Esophagus muscularis mucosa (tissue), 4 donors: ENCODE results near the gene ACAN. TPM values are rescaled to one million over a fixed set of nuclear protein-coding genes. Genes with fewer than 3 reads are reported as not detected.

Source experiments
- DNase-seq: peaks from one replicate; pipeline ENCODE4 v3.0.0-alpha.2; 2017; ENCODE audit errors: extremely low spot score
- H3K27ac ChIP-seq, 4 donors: fragments of 200-600 bp; sonication (generic); replicated peaks in 1 of 4; 1 replicate in 3 of 4; 2 replicates in 1 of 4; pipeline ENCODE4 v1.5.1; 2016 to 2019; ENCODE audit warnings: mild to moderate bottlenecking in 1 of 4
- H3K27me3 ChIP-seq, 4 donors: fragments of 200-600 bp; sonication (generic); one replicate each; pipeline versions ENCODE4 v1.5.1 to v1.6.0; 2016 to 2019
- H3K36me3 ChIP-seq, 4 donors: fragments of 200-600 bp; sonication (generic); one replicate each; pipeline ENCODE4 v1.5.1; 2016 to 2019
- H3K4me1 ChIP-seq, 4 donors: fragments of 200-600 bp; sonication (generic); one replicate each; pipeline ENCODE4 v1.5.1; 2016 to 2019
- H3K4me3 ChIP-seq, 4 donors: fragments of 200-600 bp; sonication (generic); 1 replicate in 2 of 4; 2 replicates in 2 of 4; pipeline ENCODE4 v1.5.1; 2016 to 2019; ENCODE audit warnings: mild to moderate bottlenecking in 4 of 4, moderate library complexity in 1 of 4
- H3K9me3 ChIP-seq, 4 donors: fragments of 200-600 bp; sonication (generic); 1 replicate in 3 of 4; 2 replicates in 1 of 4; pipeline ENCODE4 v1.5.1; 2016 to 2019
- CTCF ChIP-seq, 3 experiments: fragments of 200-600 bp in 2 of 3; fragments of 450-650 bp in 1 of 3; sonication (generic) in 2 of 3; IDR thresholded peaks; one replicate each; pipeline ENCODE4 v1.5.1; 2017 to 2019; ENCODE audit warnings: antibody characterized with exemption in 3 of 3, mild to moderate bottlenecking in 2 of 3, moderate library complexity in 1 of 3
- EP300 ChIP-seq: sonication (generic); formaldehyde crosslinking; IDR thresholded peaks from one replicate; pipeline ENCODE4 v1.6.1; 2017; ENCODE audit warnings: antibody characterized with exemption
- POLR2A ChIP-seq: fragments of 450-650 bp; IDR thresholded peaks from one replicate; pipeline ENCODE4 v1.6.1; 2017; ENCODE audit warnings: antibody characterized with exemption, moderate library complexity, mild to moderate bottlenecking, low read depth
- POLR2AphosphoS5 ChIP-seq, 2 donors: sonication (generic); formaldehyde crosslinking; IDR thresholded peaks; one replicate each; pipeline ENCODE4 v1.6.1; 2017; ENCODE audit warnings: antibody characterized with exemption in 2 of 2
- WGBS: methylation state at CpG from one replicate; pipeline ENCODE4 v1.1.5; 2018; 5-methylcytosine and 5-hydroxymethylcytosine counted together
- intact Hi-C: fragments of 100-400 bp; cut with DNase I; formaldehyde crosslinking; loops from one replicate; pipeline ENCODE4 v1.15.1; 2023
- total RNA-seq, 4 donors: library from RNA; depleted of rRNA; stranded (reverse); fragments of >200 nt; gene quantifications; one replicate each; pipeline versions ENCODE4 v1.1.0 to v1.2.1, GENCODE V29; 2016

The ACAN gene
- total RNA-seq, 4 donors from 2014 or later, result under 0.01 to 0.11 (median 0.06) TPM; not detected in 1

GRCh38 chr15:88776646-88777045 is 26.6 kb upstream of the ACAN start:
- no peak overlapping the region for H3K27ac ChIP-seq
- no peaks in the 10 kb centered on the region for H3K4me1 ChIP-seq
- WGBS, result 80% methylated on average over 3 of the region's 3 CpGs
- no peak overlapping the region for H3K4me3 ChIP-seq
- TF ChIP-seq POLR2A (no peak), CTCF (IDR thresholded peaks at IDR 0.05) (no peak), EP300 (no peak), POLR2AphosphoS5 (IDR thresholded peaks at IDR 0.05) (no peak)
- DNase-seq, result no peak
- no peaks in the 10 kb centered on the region for H3K36me3 ChIP-seq
- peaks cover 0 to 14% (median 0%) of the 10 kb centered on the region in 4 donors for H3K27me3 ChIP-seq
- H3K9me3 ChIP-seq, result peaks cover 0 to 6% (median 2%) of the 10 kb centered on the region in 4 donors
- intact Hi-C loops, result no loop called here

GRCh38 chr15:88779944-88780343 is 23.3 kb upstream of the ACAN start:
- Histone ChIP-seq H3K9me3 (peaks cover 0 to 6% (median 2%) of the 10 kb centered on the region in 4 donors), H3K27ac (no peak overlapping the region), H3K4me3 (no peak overlapping the region), H3K27me3 (peaks cover 0 to 8% (median 0%) of the 10 kb centered on the region in 4 donors), H3K4me1 (no peaks in the 10 kb centered on the region), H3K36me3 (no peaks in the 10 kb centered on the region)
- TF ChIP-seq EP300 (no peak), POLR2AphosphoS5 (IDR thresholded peaks at IDR 0.05) (no peak), CTCF (IDR thresholded peaks at IDR 0.05) (no peak), POLR2A (no peak)
- no peak for DNase-seq
- WGBS, result 88% methylated on average over 1 of the region's 1 CpG
- intact Hi-C loops, result no loop called here

GRCh38 chr15:88782465-88782864 is 20.8 kb upstream of the ACAN start:
- peaks cover 0 to 8% (median 0%) of the 10 kb centered on the region in 4 donors for H3K27me3 ChIP-seq
- H3K9me3 ChIP-seq, result peaks cover 0 to 4% (median 0%) of the 10 kb centered on the region in 4 donors
- no peak for TF ChIP-seq EP300
- TF ChIP-seq CTCF (IDR thresholded peaks at IDR 0.05), result no peak
- TF ChIP-seq POLR2AphosphoS5 (IDR thresholded peaks at IDR 0.05), result no peak
- no peak for TF ChIP-seq POLR2A
- H3K4me3 ChIP-seq, result no peak overlapping the region
- H3K27ac ChIP-seq, result no peak overlapping the region
- intact Hi-C loops, result no loop called here
- H3K36me3 ChIP-seq, result no peaks in the 10 kb centered on the region
- H3K4me1 ChIP-seq, result no peaks in the 10 kb centered on the region
- DNase-seq, result no peak
- WGBS, result 63% methylated on average over 8 of the region's 8 CpGs

- DNase-seq, result no peak
- Histone ChIP-seq H3K4me1 (no peaks in the 10 kb centered on the region), H3K27me3 (no peaks in the 10 kb centered on the region), H3K36me3 (no peaks in the 10 kb centered on the region), H3K4me3 (no peak overlapping the region), H3K9me3 (peaks cover 0 to 4% (median 0%) of the 10 kb centered on the region in 4 donors), H3K27ac (no peak overlapping the region)
- TF ChIP-seq POLR2AphosphoS5 (IDR thresholded peaks at IDR 0.05) (no peak), POLR2A (no peak), CTCF (IDR thresholded peaks at IDR 0.05) (no peak), EP300 (no peak)
- intact Hi-C loops, result no loop called here
- 41% methylated on average over 2 of the region's 2 CpGs for WGBS
These were observed 18.0 kb upstream of the ACAN start for GRCh38 chr15:88785217-88785616.

- H3K36me3 ChIP-seq, result no peaks in the 10 kb centered on the region
- H3K27ac ChIP-seq, result no peak overlapping the region
- peaks cover 0 to 13% (median 0%) of the 10 kb centered on the region in 4 donors for H3K27me3 ChIP-seq
- H3K4me1 ChIP-seq, result no peaks in the 10 kb centered on the region
- no peak overlapping the region for H3K4me3 ChIP-seq
- intact Hi-C loops, result no loop called here
- WGBS, result 82% methylated on average over 3 of the region's 3 CpGs
- H3K9me3 ChIP-seq, result peaks cover 0 to 4% (median 0%) of the 10 kb centered on the region in 4 donors
- TF ChIP-seq CTCF (IDR thresholded peaks at IDR 0.05) (no peak), POLR2AphosphoS5 (IDR thresholded peaks at IDR 0.05) (no peak), EP300 (no peak), POLR2A (no peak)
- DNase-seq, result no peak
These were observed 15.2 kb upstream of the ACAN start for GRCh38 chr15:88788036-88788435.
